Mucosa of rectum (tissue), 2 donors: ENCODE measurements around the gene ACADVL.

Experiments
- H3K27ac ChIP-seq, 2 donors: one replicate each; pipeline ENCODE4 v1.7.0; 2013; ENCODE audit warnings: inconsistent platforms in 2 of 2, low read depth in 2 of 2, low read length in 2 of 2
- H3K27me3 ChIP-seq, 2 donors: one replicate each; pipeline ENCODE4 v1.7.0; 2013; ENCODE audit warnings: low read length in 2 of 2; ENCODE audit not compliant: control insufficient read depth in 2 of 2, insufficient read depth in 2 of 2
- H3K36me3 ChIP-seq, 2 donors: one replicate each; pipeline ENCODE4 v1.7.0; 2013; ENCODE audit warnings: low read length in 2 of 2; ENCODE audit not compliant: control insufficient read depth in 2 of 2, insufficient read depth in 2 of 2
- H3K4me1 ChIP-seq, 2 donors: one replicate each; pipeline ENCODE4 v1.7.0; 2013; ENCODE audit warnings: low read length in 2 of 2, mild to moderate bottlenecking in 1 of 2; ENCODE audit not compliant: control insufficient read depth in 2 of 2, insufficient read depth in 2 of 2
- H3K4me3 ChIP-seq, 2 donors: one replicate each; pipeline ENCODE4 v1.7.0; 2013; ENCODE audit warnings: low read length in 2 of 2
- H3K9ac ChIP-seq, 2 donors: one replicate each; pipeline ENCODE4 v1.7.0; 2013; ENCODE audit warnings: low read length in 2 of 2, low read depth in 1 of 2, mild to moderate bottlenecking in 1 of 2
- H3K9me3 ChIP-seq, 2 donors: one replicate each; pipeline ENCODE4 v1.7.0; 2013; ENCODE audit warnings: low read length in 2 of 2; ENCODE audit not compliant: control insufficient read depth in 2 of 2
- donor health status: healthy.
- donor health status: Normal muscosa, but diverticular disease.

Gene ACADVL

GRCh38 chr17:7250695-7251627 lies 31.2 kb downstream of the ACADVL start:
- peaks cover 20 to 28% of the 10 kb centered on the region in 2 donors for H3K36me3 ChIP-seq
- peak overlapping the region; percentile 87 for H3K9ac ChIP-seq
- H3K27ac ChIP-seq, result peak overlapping the region; percentile 100
- H3K9me3 ChIP-seq, result no peaks in the 10 kb centered on the region
- H3K4me3 ChIP-seq, result peak overlapping the region; percentile 71 to 92
- peaks cover 24 to 29% of the 10 kb centered on the region in 2 donors for H3K4me1 ChIP-seq
- H3K27me3 ChIP-seq, result no peaks in the 10 kb centered on the region

GRCh38 chr17:7251661-7252175 lies 32.0 kb downstream of the ACADVL start, which contains the start of gene CTDNEP1:
Gene CTDNEP1 (minus strand): TSS chr17:7251734. CDS start chr17:7251296, 438 bp downstream.
- no peaks in the 10 kb centered on the region for H3K9me3 ChIP-seq
- H3K4me1 ChIP-seq, result peaks cover 24 to 29% of the 10 kb centered on the region in 2 donors
- H3K9ac ChIP-seq, result peak within 1 kb of the TSS; percentile 87 to 97
- H3K4me3 ChIP-seq, result peak within 1 kb of the TSS; percentile 71 to 92
- H3K27me3 ChIP-seq, result no peaks in the 10 kb centered on the region
- peaks cover 18 to 27% of the 10 kb centered on the region in 2 donors for H3K36me3 ChIP-seq
- H3K27ac ChIP-seq, result peak within 1 kb of the TSS; percentile 100

DNA sequence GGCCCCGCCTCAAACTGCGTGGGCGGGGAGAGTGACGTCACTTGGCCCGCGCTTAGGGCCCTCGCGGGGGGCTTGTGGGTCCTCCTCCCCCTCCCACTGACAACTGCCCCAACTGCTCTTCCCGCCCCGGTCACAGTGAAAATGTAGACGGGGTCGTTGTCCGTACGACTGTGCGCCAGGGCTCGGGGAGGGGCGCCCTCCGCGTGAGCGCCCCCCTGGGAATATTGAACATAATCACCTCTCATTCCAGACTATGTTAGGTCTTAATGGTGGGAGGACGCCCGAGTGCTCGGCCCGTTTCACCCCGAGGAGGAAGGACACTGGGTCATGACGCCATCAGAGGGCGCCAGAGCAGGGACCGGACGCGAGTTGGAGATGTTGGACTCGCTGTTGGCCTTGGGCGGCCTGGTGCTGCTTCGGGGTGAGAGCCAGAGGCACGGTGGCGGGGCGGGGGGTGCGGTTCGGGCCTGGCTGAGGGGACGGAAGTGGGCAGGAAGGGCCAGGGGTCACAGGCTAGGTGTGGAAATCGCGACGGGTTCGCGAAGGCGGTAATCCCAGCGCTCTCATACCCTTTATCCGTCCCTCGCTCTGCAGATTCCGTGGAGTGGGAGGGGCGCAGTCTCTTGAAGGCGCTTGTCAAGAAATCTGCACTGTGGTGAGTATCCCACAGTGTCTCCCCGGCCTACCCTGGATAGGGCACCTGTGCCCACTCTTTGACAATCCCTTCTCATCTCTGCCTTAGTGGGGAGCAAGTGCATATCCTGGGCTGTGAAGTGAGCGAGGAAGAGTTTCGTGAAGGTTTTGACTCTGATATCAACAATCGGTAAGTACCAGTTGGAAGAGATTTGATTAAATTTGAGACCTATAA lies 32.7 kb downstream of the ACADVL start, which contains the start of gene ELP5:
ELP5 (plus strand) TSS at position 40 of the 868 bp plus-strand sequence; CDS start at position 376, 336 bp downstream.
- peak within 1 kb of the TSS; percentile 100 for H3K27ac ChIP-seq
- H3K27me3 ChIP-seq, result no peaks in the 10 kb centered on the region
- peaks cover 17 to 25% of the 10 kb centered on the region in 2 donors for H3K36me3 ChIP-seq
- H3K4me1 ChIP-seq, result peaks cover 24 to 29% of the 10 kb centered on the region in 2 donors
- peak within 1 kb of the TSS; percentile 71 to 92 for H3K4me3 ChIP-seq
- H3K9ac ChIP-seq, result peak within 1 kb of the TSS; percentile 87 to 97
- no peaks in the 10 kb centered on the region for H3K9me3 ChIP-seq

- Histone ChIP-seq H3K27ac (peak overlapping the region; percentile 100), H3K4me3 (peak overlapping the region; percentile 71 to 92), H3K4me1 (peaks cover 24 to 36% of the 10 kb centered on the region in 2 donors), H3K9ac (peak overlapping the region; percentile 87 to 97), H3K27me3 (no peaks in the 10 kb centered on the region), H3K9me3 (no peaks in the 10 kb centered on the region), H3K36me3 (peaks cover 17 to 25% of the 10 kb centered on the region in 2 donors)
Measured at GRCh38 chr17:7253082-7253481, 33.3 kb downstream of the ACADVL start.

- Histone ChIP-seq H3K9me3 (no peaks in the 10 kb centered on the region), H3K9ac (no peak overlapping the region), H3K36me3 (peaks cover 22 to 23% of the 10 kb centered on the region in 2 donors), H3K4me3 (no peak overlapping the region), H3K4me1 (peaks cover 34 to 38% of the 10 kb centered on the region in 2 donors), H3K27ac (no peak overlapping the region), H3K27me3 (no peaks in the 10 kb centered on the region)
Measured at GRCh38 chr17:7254511-7254910, 34.8 kb downstream of the ACADVL start.

DNA sequence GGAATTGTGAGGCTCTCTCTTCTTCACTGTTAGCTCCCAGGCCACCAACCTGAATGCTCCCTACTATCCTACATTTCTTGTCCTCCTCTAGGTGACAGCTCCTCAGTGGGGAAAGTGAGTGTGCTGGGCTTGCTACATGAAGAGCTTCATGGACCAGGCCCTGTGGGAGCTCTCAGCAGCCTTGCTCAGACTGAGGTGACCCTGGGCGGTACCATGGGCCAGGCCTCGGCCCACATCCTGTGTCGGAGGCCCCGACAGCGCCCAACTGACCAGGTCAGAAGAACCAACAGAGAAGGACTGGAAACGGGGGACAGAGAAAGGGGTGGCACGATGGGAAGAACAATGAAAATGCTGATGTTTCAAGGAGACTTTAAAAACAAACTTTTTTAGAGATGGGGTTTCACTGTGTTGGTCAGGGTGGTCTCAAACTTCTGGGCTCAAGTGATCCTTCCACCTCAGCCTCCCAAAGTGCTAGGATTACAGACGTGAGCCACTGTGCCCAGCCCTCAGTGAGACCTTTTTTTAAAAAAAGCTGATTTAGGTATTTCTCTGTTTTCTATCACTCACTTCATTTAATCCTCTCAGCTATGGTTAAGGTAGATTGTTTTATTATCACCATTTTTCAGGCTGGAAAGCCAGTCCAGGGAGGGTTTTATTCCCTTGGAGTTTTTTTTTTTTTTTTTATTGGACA lies 37.2 kb downstream of the ACADVL start:
- H3K9me3 ChIP-seq, result no peaks in the 10 kb centered on the region
- H3K4me3 ChIP-seq, result no peak overlapping the region
- peaks cover 27 to 34% of the 10 kb centered on the region in 2 donors for H3K4me1 ChIP-seq
- H3K27ac ChIP-seq, result peak overlapping the region; percentile 97 to 100
- peaks cover 27 to 31% of the 10 kb centered on the region in 2 donors for H3K36me3 ChIP-seq
- H3K27me3 ChIP-seq, result peaks cover 0 to 2% of the 10 kb centered on the region in 2 donors
- H3K9ac ChIP-seq, result peak overlapping the region in 1 of 2 donors; percentile 53

GRCh38 chr17:7258731-7259554 lies 39.2 kb downstream of the ACADVL start:
- peaks cover 6 to 8% of the 10 kb centered on the region in 2 donors for H3K27me3 ChIP-seq
- H3K4me3 ChIP-seq, result peak overlapping the region; percentile 38 to 87
- H3K9me3 ChIP-seq, result no peaks in the 10 kb centered on the region
- H3K4me1 ChIP-seq, result peaks cover 30 to 31% of the 10 kb centered on the region in 2 donors
- peak overlapping the region; percentile 71 to 100 for H3K9ac ChIP-seq
- peaks cover 27 to 29% of the 10 kb centered on the region in 2 donors for H3K36me3 ChIP-seq
- H3K27ac ChIP-seq, result peak overlapping the region; percentile 97 to 100

DNA sequence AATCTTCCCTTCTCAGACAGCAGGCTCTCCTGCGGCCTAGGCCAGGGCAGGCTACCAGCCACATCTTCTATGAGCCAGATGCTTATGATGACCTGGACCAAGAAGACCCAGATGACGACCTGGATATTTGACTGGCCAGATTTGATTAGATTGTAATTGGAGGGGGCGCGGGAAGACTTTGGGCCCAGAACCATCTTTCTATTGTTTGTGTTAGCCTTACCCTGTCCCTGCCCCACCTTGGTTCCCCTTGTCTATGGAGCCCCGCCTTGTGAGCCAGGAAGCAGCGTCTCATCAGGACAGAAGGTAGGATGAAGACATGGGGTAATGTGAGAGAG lies 39.8 kb downstream of the ACADVL start:
- Histone ChIP-seq H3K36me3 (peaks cover 25 to 26% of the 10 kb centered on the region in 2 donors), H3K27me3 (peaks cover 6 to 8% of the 10 kb centered on the region in 2 donors), H3K9ac (peak overlapping the region; percentile 71 to 100), H3K9me3 (no peaks in the 10 kb centered on the region), H3K4me1 (peaks cover 33 to 36% of the 10 kb centered on the region in 2 donors), H3K27ac (peak overlapping the region; percentile 97 to 100), H3K4me3 (peak overlapping the region; percentile 38 to 87)
